Ascending aorta (tissue), 2 donors: ENCODE measurements around the gene XPR1. TPM values are rescaled to one million over a fixed set of nuclear protein-coding genes. Genes with fewer than 3 reads are reported as not detected.

Experiments used
- DNase-seq, 2 donors: peaks; one replicate each; pipeline ENCODE4 v3.0.0-alpha.2; 2019; ENCODE audit warnings: low spot score in 2 of 2
- H3K27ac ChIP-seq, 2 donors: fragments of 200-600 bp; sonication (generic); one replicate each; pipeline ENCODE4 v1.5.1; 2016 to 2017; ENCODE audit warnings: mild to moderate bottlenecking in 1 of 2
- H3K27me3 ChIP-seq: fragments of 200-600 bp; sonication (generic); one replicate; pipeline ENCODE4 v1.5.1; 2017
- H3K36me3 ChIP-seq, 2 donors: fragments of 200-600 bp; sonication (generic); one replicate each; pipeline ENCODE4 v1.5.1; 2016
- H3K4me1 ChIP-seq, 2 donors: fragments of 200-600 bp; sonication (generic); one replicate each; pipeline ENCODE4 v1.5.1; 2016 to 2017; ENCODE audit warnings: mild to moderate bottlenecking in 1 of 2
- H3K4me3 ChIP-seq, 2 donors: fragments of 200-600 bp; sonication (generic); one replicate each; pipeline ENCODE4 v1.5.1; 2016 to 2017; ENCODE audit warnings: mild to moderate bottlenecking in 1 of 2
- H3K9me3 ChIP-seq, 2 donors: fragments of 200-600 bp; sonication (generic); one replicate each; pipeline ENCODE4 v1.5.1; 2016
- CTCF ChIP-seq, 3 experiments: fragments of 200-600 bp in 2 of 3; fragments of 450-650 bp in 1 of 3; sonication (generic) in 2 of 3; IDR thresholded peaks; one replicate each; pipeline ENCODE4 v1.5.1; 2016 to 2019; ENCODE audit warnings: antibody characterized with exemption in 3 of 3, mild to moderate bottlenecking in 1 of 3, moderate library complexity in 1 of 3
- intact Hi-C: fragments of 100-400 bp; cut with DNase I; formaldehyde crosslinking; loops from one replicate; pipeline ENCODE4 v1.15.1; 2023
- total RNA-seq: library from RNA; depleted of rRNA; stranded (reverse); fragments of >200 nt; gene quantifications from one replicate; pipeline ENCODE4 v1.1.0, GENCODE V29; 2016

XPR1 gene
- total RNA-seq, 1 donor from 2014 or later, result 41.6 TPM

DNA sequence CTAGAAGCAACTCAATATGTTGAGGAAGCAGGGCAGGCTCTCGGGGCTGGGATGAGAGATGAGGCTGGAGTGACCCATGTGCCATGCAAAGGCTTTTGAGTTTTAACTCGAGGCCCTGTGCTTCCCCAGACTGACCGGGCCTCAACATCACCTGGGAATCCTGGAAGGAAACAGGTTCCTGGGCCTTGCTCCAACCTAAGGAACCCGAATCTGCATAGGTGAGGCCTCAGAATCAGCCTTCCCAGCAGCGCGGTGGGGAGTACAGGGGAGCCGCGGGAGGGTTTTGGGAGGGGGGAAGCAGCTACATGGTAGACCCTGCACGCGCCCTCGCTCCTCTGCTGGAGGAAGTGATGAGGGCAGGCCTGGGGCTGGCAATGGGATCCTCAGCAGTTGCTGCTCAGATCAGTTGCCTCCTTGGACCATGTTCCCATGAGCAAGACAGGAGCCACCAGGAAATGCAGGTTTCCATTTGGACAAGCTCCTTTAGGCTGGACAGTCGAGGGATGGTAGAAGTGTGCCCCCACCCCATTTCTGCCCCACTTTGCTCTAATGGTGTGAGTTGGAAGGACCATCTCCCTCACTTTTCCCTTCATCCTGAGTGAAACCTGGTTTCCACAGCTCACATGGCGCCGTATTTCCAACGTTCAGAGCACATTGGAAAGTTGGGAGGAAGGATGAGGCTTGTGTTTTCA lies 276.4 kb downstream of the XPR1 start:
- no peaks in the 10 kb centered on the region for H3K36me3 ChIP-seq
- DNase-seq, result no peak
- no peak overlapping the region for H3K4me3 ChIP-seq
- TF ChIP-seq CTCF (IDR thresholded peaks at IDR 0.05), result no peak
- H3K27ac ChIP-seq, result no peak overlapping the region
- H3K4me1 ChIP-seq, result peaks cover 0 to 8% of the 10 kb centered on the region in 2 donors
- intact Hi-C loops, result no loop called here
- H3K27me3 ChIP-seq, result no peaks in the 10 kb centered on the region
- H3K9me3 ChIP-seq, result no peaks in the 10 kb centered on the region

GRCh38 chr1:180909005-180909414 lies 277.2 kb downstream of the XPR1 start:
- no peaks in the 10 kb centered on the region for H3K27me3 ChIP-seq
- H3K4me1 ChIP-seq, result peaks cover 0 to 8% of the 10 kb centered on the region in 2 donors
- H3K9me3 ChIP-seq, result no peaks in the 10 kb centered on the region
- H3K36me3 ChIP-seq, result no peaks in the 10 kb centered on the region
- DNase-seq, result no peak
- intact Hi-C loops, result no loop called here
- no peak for TF ChIP-seq CTCF (IDR thresholded peaks at IDR 0.05)
- no peak overlapping the region for H3K27ac ChIP-seq
- H3K4me3 ChIP-seq, result no peak overlapping the region

DNA sequence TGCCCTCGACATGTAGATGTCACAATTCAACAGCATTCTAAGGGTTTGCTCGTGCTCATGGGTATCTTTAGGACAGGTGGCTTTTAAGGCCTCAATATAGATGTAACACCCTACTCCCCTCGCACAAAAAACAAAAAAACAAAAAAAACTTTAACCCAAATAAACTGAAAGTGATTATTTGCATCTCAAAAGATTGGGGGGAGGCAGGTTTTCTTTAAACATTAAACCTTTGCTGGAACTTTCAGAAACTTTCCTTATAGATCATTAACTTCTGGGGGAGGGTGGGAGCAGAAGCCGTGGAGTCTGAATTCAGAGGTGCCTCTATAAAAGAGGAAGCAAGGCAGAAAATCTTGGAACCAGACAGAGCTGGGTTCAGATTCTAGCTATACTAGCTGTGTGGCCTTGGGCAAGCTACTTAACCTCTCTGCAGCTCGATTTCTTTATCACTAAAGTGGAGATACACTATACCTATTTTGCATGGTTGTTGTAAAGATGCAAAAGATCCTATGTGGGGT lies 277.7 kb downstream of the XPR1 start:
- no peaks in the 10 kb centered on the region for H3K27me3 ChIP-seq
- intact Hi-C loops, result no loop called here
- H3K9me3 ChIP-seq, result no peaks in the 10 kb centered on the region
- no peak overlapping the region for H3K27ac ChIP-seq
- no peaks in the 10 kb centered on the region for H3K36me3 ChIP-seq
- H3K4me1 ChIP-seq, result peaks cover 0 to 8% of the 10 kb centered on the region in 2 donors
- no peak for DNase-seq
- no peak overlapping the region for H3K4me3 ChIP-seq
- no peak for TF ChIP-seq CTCF (IDR thresholded peaks at IDR 0.05)

- no peaks in the 10 kb centered on the region for H3K27me3 ChIP-seq
- peak overlapping the region; percentile 86 to 97 for H3K27ac ChIP-seq
- H3K9me3 ChIP-seq, result no peaks in the 10 kb centered on the region
- intact Hi-C loops, result loop anchor here (5.0 kb wide), 3 partner anchors 121 to 231 kb away; partner anchors contain the start of genes IER5 and MR1
- no peak for TF ChIP-seq CTCF (IDR thresholded peaks at IDR 0.05)
- peaks cover 2 to 5% of the 10 kb centered on the region in 2 donors for H3K36me3 ChIP-seq
- H3K4me3 ChIP-seq, result peak overlapping the region; percentile 62 to 88
- peak in 1 of 2 donors; percentile 62 for DNase-seq
- peaks cover 0 to 8% of the 10 kb centered on the region in 2 donors for H3K4me1 ChIP-seq
These were observed 279.9 kb downstream of the XPR1 start for GRCh38 chr1:180911640-180912191.

GRCh38 chr1:180912211-180912800 lies 280.5 kb downstream of the XPR1 start:
- Histone ChIP-seq H3K4me3 (peak overlapping the region; percentile 62 to 88), H3K36me3 (peaks cover 4 to 9% of the 10 kb centered on the region in 2 donors), H3K9me3 (no peaks in the 10 kb centered on the region), H3K27ac (peak overlapping the region; percentile 86 to 97), H3K4me1 (peaks cover 0 to 8% of the 10 kb centered on the region in 2 donors), H3K27me3 (no peaks in the 10 kb centered on the region)
- peak in 1 of 2 donors; percentile 62 for DNase-seq
- no peak for TF ChIP-seq CTCF (IDR thresholded peaks at IDR 0.05)
- intact Hi-C loops, result loop anchor here (5.0 kb wide), 3 partner anchors 120 to 230 kb away; partner anchors contain the start of genes IER5 and MR1
